Stimulated activated CD4-positive, alpha-beta T cell treated with anti-CD3 and anti-CD28 coated beads, TNF-alpha, amount 100 ng/mL, for 4 hours (primary cell): ENCODE results near the gene PPTC7.
"Not testable (repeated sequence)": the region's sequence is repeated elsewhere in the genome, so short reads cannot be mapped to it uniquely, and the experiment has no call there.

Experiments
- DNase-seq, 3 experiments: peaks; one replicate each; pipeline ENCODE4 v3.0.0-alpha.2; 2020; ENCODE audit warnings: low read depth in 3 of 3

PPTC7 gene

DNA sequence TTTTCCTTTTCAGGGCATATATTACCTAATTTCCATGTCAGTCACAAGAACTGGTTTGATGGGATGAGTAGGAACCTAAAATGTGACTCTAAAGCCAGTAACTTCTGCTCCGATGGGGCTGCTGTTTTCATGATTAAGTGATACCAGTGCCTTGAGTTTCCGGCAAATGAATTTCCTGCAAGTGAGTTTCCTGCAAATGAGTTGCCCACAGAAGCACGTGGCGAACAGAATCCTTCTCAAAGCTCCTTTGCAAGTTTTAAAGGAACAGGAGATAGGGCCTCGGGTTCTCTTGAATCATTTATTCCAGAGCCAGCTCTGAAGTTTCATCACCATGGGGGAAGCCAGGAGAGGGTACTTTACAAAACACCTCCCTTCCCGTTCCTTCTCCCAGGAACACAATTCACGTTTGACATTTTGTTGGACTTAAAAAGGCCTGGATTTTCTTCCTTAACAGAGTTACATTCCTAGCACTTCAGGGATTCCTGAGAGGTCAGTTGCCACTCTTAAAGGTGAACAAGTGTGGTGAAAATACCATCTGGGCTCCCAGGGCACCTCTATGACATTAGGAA, 2.2 kb upstream of the PPTC7 start:
- DNase-seq, result peak in 1 of 3 experiments; percentile 31

DNA sequence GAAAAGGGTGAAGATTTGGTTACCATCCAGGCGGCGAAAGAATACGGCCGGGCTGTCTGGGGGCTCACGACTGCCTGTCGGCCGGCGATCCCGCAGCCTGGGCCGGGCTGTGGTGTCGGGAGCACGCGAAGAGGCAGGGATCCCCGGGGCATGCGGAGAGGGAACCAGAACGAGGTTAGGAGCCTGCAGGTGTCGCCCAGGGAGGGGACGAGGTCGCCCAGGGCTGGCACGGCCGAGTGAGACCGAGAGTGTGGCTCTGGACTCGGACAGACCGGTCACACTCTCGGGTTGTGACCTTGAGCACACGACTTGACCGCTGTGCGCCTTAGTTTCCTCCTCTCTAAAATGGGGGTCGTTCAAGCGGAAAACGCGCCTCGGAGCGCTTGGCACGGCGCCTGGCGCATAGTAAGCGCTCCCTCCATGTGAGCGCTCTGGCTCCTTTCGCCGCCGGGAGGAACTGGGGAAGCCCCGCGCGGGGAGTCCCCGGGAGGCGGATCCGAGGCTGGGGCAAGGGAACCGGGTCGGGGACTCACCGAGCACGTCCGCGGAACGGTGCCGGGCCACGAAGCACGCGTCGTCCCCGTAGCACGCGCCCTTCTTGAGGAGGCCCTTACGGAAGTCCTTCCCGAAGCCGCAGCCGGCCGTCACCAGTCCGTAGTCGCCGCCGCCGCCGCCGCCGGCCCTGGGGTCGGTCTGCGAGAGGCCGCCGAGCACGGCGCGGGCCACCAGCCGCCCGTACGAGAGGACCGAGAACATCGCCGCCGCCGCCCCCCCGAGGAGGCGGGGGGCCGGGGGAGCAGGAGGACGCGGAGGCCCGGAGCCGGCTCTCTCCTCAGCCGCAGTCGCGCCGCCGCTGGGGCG, 612 bp downstream of the PPTC7 start:
- DNase-seq, result peak; percentile 70 to 75 (median 74)

DNA sequence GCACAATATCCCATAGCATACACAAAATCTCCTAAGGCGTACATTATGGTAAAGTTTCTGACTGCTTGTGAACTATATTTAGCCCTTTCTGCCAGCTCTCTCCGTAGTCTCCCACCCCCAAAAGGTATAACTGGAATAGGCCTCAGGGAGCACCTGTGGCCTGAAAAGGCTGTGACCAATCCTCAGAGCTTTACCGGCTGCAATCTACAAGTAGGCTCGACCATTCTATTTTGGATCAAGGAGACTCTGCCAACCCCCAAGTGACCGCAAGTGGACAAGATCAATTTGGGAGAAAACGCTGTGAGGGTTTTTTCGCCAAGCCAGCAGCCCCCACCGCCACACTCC, 1.2 kb downstream of the PPTC7 start:
- no peak for DNase-seq

DNA sequence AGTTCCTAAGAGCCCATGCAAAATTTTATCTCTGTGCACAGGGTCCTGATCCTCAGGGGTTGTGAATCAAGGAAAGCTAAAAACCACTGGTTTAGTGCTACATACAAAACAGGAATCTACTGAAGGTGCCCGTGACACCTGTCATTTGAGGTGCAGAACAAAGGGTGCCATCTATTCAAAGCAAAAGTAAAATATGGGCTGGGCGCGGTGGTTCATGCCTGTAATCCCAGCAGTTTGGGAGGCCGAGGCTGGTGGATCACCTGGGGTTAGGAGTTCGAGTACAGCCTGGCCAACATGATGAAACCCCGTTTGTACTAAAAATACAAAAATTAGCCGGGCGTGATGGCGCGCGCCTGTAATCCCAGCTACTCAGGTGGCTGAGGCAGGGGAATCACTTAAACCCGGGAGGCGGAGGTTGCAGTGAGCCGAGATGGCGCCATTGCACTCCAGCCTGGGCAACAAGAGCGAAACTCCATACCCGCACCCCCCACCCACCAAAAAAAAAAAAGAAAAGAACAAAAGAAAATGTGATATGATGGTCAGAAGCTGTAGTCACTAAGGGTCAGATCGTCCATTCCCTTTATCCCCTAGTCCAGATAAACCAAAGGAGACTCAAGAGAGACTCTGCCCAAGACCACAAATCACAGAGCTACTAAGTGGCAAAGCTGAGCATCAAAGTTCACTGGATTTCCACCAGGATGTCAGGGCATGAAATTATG, 3.4 kb downstream of the PPTC7 start:
- DNase-seq, result no peak

DNA sequence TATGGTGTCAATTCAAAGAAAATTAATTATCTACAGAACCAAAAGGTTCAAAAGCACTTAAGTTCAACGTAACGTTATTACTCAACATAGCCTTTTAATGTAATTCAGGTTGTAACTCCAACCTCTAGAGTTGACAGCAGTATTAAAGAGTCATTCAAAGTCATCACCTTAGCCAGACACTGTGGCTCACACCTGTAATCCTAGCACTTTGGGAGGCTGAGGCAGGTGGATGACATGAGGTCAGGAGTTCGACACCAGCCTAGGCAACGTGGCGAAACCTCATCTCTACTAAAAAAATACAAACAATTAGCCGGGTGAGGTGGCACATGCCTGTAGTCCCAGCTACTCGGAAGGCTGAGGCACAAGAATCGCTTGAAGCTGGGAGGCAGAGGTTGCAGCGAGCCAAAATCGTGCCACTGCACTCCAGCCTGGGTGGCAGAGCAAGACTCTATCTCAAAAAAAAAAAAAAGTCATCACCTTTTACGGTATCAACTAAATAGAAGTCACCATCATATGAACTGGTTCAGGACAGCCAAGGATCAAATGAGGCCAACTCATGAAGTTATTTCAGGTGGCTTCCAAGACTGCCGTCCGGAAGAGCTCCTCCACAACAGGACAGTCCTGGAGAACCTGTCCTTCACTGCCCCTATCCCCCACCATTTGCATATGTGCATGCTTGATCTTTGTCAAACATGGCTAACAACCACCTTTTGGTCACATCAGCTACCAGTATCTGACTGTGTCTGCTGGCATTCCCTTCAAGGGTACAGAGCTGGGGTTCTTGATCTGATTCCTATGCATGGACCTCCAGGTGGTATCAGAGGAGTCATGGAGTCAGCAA, 4.2 kb downstream of the PPTC7 start:
- DNase-seq, result no peak

DNA sequence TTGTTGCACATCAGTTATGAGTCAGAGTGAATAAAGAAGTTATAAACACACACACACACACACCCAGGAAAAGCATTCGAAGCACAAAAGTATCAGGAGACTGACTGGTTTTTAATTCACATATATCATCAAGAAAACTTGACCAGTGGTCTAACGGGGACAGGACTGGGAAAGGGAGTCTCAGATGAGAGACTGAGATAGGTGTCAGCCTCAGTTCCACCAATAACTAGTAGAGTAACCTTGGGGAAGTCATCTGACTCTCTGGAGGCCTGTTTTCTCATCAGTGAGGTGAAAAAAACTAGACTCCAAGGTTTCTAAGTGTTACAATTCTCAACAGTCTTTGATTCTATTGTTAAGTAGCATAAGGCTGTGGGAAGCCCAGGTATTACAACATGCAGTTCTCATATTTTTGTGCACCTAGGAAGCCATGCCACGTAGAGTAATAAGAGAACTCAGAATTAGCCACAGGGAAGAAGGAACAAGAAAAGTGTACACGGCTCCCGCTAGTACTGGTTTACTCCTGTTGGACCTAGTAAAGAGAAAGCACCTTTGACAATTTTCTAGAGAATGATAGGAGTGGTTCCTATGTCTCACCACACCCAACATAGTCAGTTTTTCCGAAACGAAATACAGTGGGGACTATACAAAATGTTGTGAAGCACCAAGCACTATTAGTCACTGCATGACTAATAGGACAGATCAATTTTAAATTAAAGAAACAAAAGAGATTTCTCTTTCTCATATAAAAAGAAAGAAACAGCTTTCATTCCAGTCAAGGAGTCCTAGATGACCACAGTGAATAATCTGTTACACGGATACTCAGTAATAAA, 5.0 kb downstream of the PPTC7 start:
- DNase-seq, result no peak

DNA sequence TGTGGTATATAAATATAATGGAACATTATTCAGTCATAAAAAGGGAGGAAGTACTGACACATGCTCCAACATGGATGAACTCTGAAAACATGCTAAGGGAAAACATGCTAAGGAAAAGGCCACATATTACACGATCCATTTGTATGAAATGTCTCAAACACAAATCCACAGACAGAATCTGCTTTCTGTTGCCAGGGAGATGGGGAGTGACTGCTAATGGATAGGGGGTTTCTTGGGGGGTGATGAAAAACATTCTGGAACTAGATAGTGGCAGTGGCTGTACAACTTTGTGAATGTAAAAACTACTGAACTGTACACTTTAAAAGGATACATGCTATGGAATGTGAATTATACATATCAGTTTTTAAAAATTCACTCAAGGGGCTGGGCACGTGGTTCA, 6.6 kb downstream of the PPTC7 start:
- DNase-seq, result no peak

DNA sequence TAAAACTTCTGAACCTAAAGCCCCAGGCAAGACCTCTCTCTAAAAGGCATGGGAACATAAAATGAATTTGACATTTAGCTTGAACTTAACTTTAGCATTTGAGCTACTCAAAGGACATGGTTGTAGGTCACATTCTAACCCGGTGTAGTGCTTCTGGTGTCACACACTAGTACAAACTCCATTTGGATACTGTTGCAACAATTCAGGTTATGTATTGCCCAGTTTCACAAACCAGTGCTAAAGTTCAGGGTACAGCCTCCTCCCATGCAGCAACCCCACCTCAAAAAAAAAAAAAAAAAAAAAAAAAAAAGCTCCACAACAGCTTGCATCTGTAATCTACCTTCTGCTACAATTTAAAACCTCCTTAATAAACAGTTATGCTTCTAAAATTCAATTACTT, 7.8 kb downstream of the PPTC7 start:
- DNase-seq, result no peak

DNA sequence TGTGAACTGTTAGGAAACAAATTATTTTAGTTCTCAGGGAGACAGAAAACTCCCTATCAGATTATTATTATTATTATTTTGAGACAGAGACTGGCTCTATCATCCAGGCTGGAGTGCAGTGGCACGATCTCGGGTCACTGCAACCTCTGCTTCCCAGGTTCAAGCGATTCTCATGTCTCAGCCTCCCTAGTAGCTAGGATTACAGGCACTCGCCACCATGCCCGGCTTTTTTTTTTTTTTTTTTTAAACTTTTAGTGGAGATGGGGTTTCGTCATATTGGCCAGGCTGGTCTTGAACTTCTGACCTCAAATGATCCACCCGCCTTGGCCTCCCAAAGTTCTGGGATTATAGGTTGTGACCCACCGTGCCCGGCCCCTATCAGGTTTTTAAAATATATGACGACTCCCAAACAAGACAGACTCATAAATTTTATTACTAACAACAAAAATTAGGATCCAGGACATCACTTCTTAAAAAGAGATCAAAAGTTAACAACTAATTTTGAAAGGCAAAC, 8.3 kb downstream of the PPTC7 start:
- not testable (repeated sequence) for DNase-seq

DNA sequence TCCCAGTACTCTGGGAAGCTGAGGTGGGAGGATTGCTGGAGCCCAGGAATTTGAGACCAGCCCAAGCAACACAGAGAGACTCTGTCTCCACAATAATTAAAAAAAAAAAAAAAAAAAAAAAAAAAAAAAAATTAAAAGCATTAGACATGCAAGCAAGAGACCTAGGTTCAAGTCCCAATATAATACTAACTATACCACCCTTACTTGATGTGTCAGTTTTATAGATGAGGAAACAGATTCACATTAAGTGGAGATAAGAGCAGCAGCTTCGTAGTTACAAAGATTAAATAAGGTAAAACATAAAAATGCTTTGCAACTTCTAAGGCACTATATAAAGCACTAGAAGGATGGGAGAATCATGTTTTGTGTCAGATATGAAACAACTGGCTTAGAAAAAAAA, 9.1 kb downstream of the PPTC7 start:
- no peak for DNase-seq

DNA sequence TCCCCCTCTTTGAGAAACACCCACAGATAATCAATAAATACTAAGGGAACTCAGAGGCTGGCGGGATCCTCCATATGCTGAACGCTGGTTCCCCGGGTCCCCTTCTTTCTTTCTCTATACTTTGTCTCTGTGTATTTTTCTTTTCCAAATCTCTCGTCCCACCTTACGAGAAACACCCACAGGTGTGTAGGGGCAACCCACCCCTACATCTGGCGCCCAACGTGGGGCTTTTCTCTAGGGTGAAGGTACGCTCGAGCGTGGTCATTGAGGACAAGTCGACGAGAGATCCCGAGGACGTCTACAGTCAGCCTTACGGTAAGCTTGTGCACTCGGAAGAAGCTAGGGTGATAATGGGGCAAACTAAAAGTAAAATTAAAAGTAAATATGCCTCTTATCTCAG, 12.3 kb downstream of the PPTC7 start:
- not testable (repeated sequence) for DNase-seq

DNA sequence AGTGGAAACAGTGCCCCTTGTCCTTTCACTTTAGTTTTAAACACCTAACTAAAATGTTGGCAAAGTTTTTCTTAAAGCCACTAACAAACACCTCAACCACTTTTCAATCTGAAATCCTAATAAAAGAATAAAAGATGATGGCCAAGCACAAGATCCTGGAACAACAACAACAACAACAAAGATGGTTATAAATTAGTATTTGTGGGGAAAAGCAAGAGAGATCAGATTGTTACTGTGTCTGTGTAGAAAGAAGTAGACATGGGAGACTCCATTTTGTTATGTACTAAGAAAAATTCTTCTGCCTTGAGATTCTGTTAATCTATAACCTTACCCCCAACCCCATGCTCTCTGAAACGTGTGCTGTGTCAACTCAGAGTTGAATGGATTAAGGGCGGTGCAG, 13.3 kb downstream of the PPTC7 start:
- not testable (repeated sequence) for DNase-seq

DNA sequence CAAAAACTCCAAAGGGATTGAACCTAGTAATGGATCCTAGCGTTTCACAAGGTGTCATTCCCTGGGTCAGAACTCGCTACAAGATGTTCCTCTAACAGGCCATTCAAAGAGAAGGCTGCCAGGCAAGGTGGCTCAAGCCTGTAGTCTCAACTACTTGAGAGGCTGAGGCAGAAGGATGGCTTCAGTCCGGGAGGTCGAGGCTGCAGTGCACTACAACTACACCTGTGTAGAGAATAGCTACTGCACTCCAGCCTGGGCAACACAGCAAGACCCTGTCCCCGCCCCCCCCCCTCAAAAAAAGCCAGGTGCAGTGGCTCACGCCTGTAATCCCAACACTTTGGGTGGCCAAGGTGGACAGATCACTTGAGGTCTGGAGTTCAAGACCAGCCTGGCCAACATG, 14.4 kb downstream of the PPTC7 start:
- DNase-seq, result no peak

DNA sequence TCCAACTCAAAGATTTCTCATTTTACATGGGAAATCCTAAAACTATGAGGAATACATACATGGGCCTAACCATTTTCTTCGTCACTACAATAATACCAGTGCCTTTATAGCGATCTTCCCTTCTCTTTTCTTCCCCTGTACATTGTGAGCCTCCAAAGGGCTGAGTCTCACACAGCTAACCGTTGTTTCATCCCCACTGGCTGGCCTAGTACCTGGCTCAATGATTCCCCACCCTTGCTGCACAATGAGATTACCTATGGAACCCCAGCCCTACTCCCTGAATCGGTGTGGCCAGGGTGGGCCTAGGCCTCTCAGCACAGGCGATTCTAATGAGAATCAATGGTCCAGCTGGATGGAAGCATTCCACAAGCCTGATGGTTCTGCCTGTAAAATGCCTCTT, 16.1 kb downstream of the PPTC7 start:
- DNase-seq, result no peak

DNA sequence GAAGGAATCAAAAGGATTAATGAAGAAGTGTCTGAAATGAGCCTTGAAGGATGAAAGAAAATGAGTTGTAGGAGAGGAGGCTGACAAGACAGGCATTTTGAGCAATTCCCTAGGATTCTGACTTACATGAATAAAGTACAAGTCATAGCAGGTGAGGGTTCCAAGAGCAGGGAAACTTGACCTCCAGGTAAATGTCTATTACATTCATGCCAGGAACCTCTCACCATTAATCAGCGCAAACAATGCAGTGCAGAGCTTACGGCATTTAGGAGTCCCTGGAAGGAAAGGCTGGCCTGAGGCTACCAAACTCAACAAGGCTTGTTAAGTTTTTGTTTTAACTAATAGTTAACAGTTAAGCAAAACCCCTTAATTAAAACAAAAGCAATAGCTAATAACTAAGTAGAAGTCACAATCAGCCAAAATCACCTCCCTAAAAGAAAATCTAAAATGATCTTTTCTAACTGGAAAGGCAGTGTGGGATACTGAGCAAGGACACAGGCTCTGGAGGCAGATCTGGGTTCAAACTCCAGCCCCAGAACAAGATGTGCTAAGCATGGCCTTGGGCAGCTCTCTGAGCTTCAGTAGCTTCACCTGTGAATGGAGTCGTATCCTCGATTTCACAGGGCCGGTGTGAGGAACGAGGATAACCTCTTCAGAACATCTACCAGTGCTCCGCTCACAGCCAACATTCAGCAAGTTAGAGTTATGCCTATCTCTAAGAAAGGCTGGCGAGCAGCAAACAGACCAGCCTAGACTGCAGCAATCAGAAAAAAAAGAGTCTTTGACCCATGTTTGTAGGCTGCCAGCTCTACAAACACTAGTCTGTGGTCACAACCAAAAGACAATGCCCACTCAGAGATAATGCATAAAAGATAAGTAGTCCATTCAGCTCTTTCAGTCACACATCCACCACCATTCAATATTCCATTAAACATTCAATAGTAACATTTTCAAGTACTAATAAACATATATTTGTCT, 16.9 kb downstream of the PPTC7 start:
- no peak for DNase-seq

DNA sequence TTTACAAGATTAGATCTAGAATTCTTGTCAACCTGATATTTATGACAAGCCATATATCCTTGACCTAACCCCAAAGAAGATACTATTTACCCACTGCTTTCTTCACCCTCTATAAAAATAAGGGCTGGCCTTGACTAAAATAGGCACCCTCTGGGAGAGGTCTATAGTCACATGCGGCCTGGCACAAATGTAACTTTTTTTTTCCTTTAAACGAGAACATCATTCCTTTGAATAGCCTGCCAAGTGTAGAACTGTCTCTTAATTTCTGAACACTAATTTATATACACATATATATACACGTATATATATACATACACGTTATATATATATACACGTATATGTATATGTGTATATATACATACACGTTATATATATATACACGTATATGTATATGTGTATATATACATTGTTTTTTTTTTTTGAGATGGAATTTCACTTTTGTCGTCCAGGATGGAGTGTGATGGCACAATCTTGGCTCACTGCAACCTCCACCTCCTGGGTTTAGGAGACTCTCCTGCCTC, 18.6 kb downstream of the PPTC7 start:
- DNase-seq, result no peak

DNA sequence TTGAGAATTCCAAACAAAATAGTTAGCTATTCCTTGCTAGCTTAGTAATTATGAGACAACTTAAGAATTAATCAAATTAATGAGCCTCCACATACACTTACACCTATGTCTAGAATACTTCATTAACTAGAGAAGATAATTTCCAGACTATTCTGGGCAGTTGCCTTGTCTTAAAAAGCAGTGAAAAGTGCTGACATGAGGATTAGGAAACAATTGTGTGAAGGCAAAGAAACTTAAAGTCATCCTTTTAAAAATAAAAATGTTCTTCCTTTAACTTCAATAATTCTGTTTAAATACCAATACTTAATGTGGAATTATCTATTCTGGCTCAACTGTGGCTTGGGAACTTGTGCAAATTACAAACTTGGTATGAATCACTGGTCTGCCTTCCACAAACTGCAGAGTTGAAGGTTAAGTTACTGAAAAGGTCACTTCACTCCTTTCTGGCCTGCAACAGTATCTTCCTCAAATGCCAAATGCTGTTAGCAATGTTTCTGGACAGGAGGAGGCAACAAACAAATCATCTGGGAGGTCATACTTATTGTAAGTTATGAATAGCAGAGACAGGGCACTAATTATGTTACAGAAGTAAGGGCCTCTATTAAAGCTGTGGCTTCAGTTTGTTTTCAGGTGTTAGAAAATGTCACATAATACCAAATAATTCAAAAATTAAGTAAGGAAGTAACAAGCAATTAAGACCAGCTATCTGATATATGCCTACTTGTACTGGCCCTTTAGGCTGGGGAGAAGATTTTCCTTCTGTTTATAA, 19.2 kb downstream of the PPTC7 start:
- DNase-seq, result no peak

DNA sequence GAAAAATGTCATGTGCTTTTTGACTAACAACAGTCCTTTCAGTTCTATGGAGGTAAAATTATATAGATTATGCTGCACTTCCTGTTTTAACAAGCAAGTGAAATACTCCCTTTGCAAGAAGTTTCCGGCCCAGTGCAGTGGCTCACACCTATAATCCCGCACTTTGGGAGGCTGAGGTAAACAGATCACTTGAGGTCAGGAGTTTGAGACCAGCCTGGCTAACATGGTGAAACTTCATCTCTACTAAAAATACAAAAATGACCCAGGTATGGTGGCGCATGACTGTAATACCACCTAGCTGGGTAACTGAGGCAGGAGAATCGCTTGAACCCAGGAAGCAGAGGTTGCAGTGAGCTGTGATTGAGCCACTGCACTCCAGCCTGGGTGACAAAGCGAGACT, 20.7 kb downstream of the PPTC7 start:
- not testable (repeated sequence) for DNase-seq
